Vagina (tissue), 2 donors: Measurements from ENCODE around the gene ANKHD1. TPM values are rescaled to one million over a fixed set of nuclear protein-coding genes. Genes with fewer than 3 reads are reported as not detected.

Experiments
- DNase-seq, 2 donors: peaks; one replicate each; pipeline ENCODE4 v3.0.0-alpha.2; 2017; ENCODE audit errors: extremely low spot score in 2 of 2
- H3K27ac ChIP-seq: fragments of 200-600 bp; sonication (generic); one replicate; pipeline ENCODE4 v1.5.1; 2019
- H3K27me3 ChIP-seq: fragments of 200-600 bp; sonication (generic); one replicate; pipeline ENCODE4 v1.5.1; 2019
- H3K36me3 ChIP-seq, 2 donors: fragments of 200-600 bp; sonication (generic); one replicate each; pipeline ENCODE4 v1.5.1; 2017 to 2019
- H3K4me1 ChIP-seq: fragments of 200-600 bp; sonication (generic); one replicate; pipeline ENCODE4 v1.5.1; 2019
- H3K4me3 ChIP-seq, 2 donors: fragments of 200-600 bp; sonication (generic); 1 replicate in 1 of 2; 2 replicates in 1 of 2; pipeline ENCODE4 v1.5.1; 2016 to 2019
- H3K9me3 ChIP-seq: fragments of 200-600 bp; sonication (generic); one replicate; pipeline ENCODE4 v1.5.1; 2019
- CTCF ChIP-seq, 3 experiments: fragments of 450-650 bp in 2 of 3; fragments of 200-600 bp in 1 of 3; sonication (generic) in 1 of 3; IDR thresholded peaks; one replicate each; pipeline ENCODE4 v1.5.1; 2017 to 2019; ENCODE audit warnings: antibody characterized with exemption in 3 of 3, mild to moderate bottlenecking in 2 of 3, moderate library complexity in 2 of 3
- POLR2A ChIP-seq, 2 donors: fragments of 450-650 bp; IDR thresholded peaks; one replicate each; pipeline ENCODE4 v1.6.1; 2017; ENCODE audit warnings: antibody characterized with exemption in 2 of 2, mild to moderate bottlenecking in 2 of 2, moderate library complexity in 2 of 2
- POLR2AphosphoS5 ChIP-seq, 2 donors: sonication (generic); formaldehyde crosslinking; IDR thresholded peaks; one replicate each; pipeline ENCODE4 v1.9.0; 2017; ENCODE audit warnings: antibody characterized with exemption in 2 of 2, mild to moderate bottlenecking in 2 of 2, low read depth in 1 of 2; ENCODE audit not compliant: insufficient read depth in 1 of 2
- intact Hi-C: fragments of 100-400 bp; cut with DNase I; formaldehyde crosslinking; loops from one replicate; pipeline ENCODE4 v1.15.1; 2023
- total RNA-seq: library from RNA; depleted of rRNA; stranded (reverse); fragments of >200 nt; gene quantifications from one replicate; pipeline ENCODE4 v1.2.3, GENCODE V29; 2016

The ANKHD1 gene
- total RNA-seq, 1 donor from 2014 or later, result 140 TPM

GRCh38 chr5:140565780-140566095, 164.1 kb downstream of the ANKHD1 start:
- no peak for DNase-seq
- intact Hi-C loops, result loop anchor here (10.0 kb wide), 1 partner anchor 69 kb away; the partner anchor contains the start of genes CD14 and TMCO6
- H3K27me3 ChIP-seq, result no peaks in the 10 kb centered on the region
- peak overlapping the region; percentile 94 for H3K27ac ChIP-seq
- peaks cover 0 to 23% of the 10 kb centered on the region in 2 donors for H3K36me3 ChIP-seq
- TF ChIP-seq CTCF (IDR thresholded peaks at IDR 0.05) (no peak), POLR2AphosphoS5 (IDR thresholded peaks at IDR 0.05; ENCODE audit: insufficient read depth in 1 of 2, low read depth in 1 of 2) (no peak), POLR2A (IDR thresholded peaks at IDR 0.05) (no peak)
- H3K9me3 ChIP-seq, result no peaks in the 10 kb centered on the region
- H3K4me3 ChIP-seq, result peak overlapping the region; percentile 82 to 89
- H3K4me1 ChIP-seq, result peaks cover 55% of the 10 kb centered on the region

- no peak overlapping the region for H3K4me3 ChIP-seq
- peaks cover 0 to 20% of the 10 kb centered on the region in 2 donors for H3K36me3 ChIP-seq
- no peaks in the 10 kb centered on the region for H3K9me3 ChIP-seq
- TF ChIP-seq CTCF (IDR thresholded peaks at IDR 0.05), result no peak
- no peak for TF ChIP-seq POLR2A (IDR thresholded peaks at IDR 0.05)
- TF ChIP-seq POLR2AphosphoS5 (IDR thresholded peaks at IDR 0.05; ENCODE audit: insufficient read depth in 1 of 2, low read depth in 1 of 2), result no peak
- intact Hi-C loops, result loop anchor here (10.0 kb wide), 1 partner anchor 68 kb away; the partner anchor contains the start of genes CD14 and TMCO6
- H3K4me1 ChIP-seq, result peaks cover 55% of the 10 kb centered on the region
- no peak overlapping the region for H3K27ac ChIP-seq
- DNase-seq, result no peak
- H3K27me3 ChIP-seq, result no peaks in the 10 kb centered on the region
Measured at GRCh38 chr5:140566665-140567064, 165.0 kb downstream of the ANKHD1 start.

- no peak overlapping the region for H3K27ac ChIP-seq
- H3K9me3 ChIP-seq, result no peaks in the 10 kb centered on the region
- H3K4me1 ChIP-seq, result peaks cover 50% of the 10 kb centered on the region
Measured at GRCh38 chr5:140567136-140567818, 165.6 kb downstream of the ANKHD1 start.

GRCh38 chr5:140567871-140568270, 166.2 kb downstream of the ANKHD1 start:
- Histone ChIP-seq H3K27ac (no peak overlapping the region), H3K36me3 (peaks cover 0 to 20% of the 10 kb centered on the region in 2 donors), H3K27me3 (no peaks in the 10 kb centered on the region), H3K4me1 (peaks cover 44% of the 10 kb centered on the region), H3K9me3 (no peaks in the 10 kb centered on the region), H3K4me3 (no peak overlapping the region)
- no peak for DNase-seq
- intact Hi-C loops, result loop anchor here (10.0 kb wide), 1 partner anchor 67 kb away; the partner anchor contains the start of genes CD14 and TMCO6
- TF ChIP-seq POLR2AphosphoS5 (IDR thresholded peaks at IDR 0.05; ENCODE audit: insufficient read depth in 1 of 2, low read depth in 1 of 2) (no peak), POLR2A (IDR thresholded peaks at IDR 0.05) (no peak)

More at GRCh38 chr5:140567136-140567818, 165.6 kb downstream of the ANKHD1 start:
- no peaks in the 10 kb centered on the region for H3K27me3 ChIP-seq
- intact Hi-C loops, result loop anchor here (10.0 kb wide), 1 partner anchor 68 kb away; the partner anchor contains the start of genes CD14 and TMCO6
- TF ChIP-seq POLR2A (IDR thresholded peaks at IDR 0.05) (no peak), CTCF (IDR thresholded peaks at IDR 0.05) (no peak), POLR2AphosphoS5 (IDR thresholded peaks at IDR 0.05; ENCODE audit: insufficient read depth in 1 of 2, low read depth in 1 of 2) (no peak)
- peaks cover 0 to 20% of the 10 kb centered on the region in 2 donors for H3K36me3 ChIP-seq
- no peak overlapping the region for H3K4me3 ChIP-seq
- no peak for DNase-seq

- Histone ChIP-seq H3K27me3 (no peaks in the 10 kb centered on the region), H3K4me1 (peaks cover 38% of the 10 kb centered on the region), H3K4me3 (no peak overlapping the region), H3K9me3 (no peaks in the 10 kb centered on the region), H3K27ac (no peak overlapping the region), H3K36me3 (peaks cover 0 to 20% of the 10 kb centered on the region in 2 donors)
- no peak for TF ChIP-seq POLR2A (IDR thresholded peaks at IDR 0.05)
- no peak for TF ChIP-seq POLR2AphosphoS5 (IDR thresholded peaks at IDR 0.05; ENCODE audit: insufficient read depth in 1 of 2, low read depth in 1 of 2)
- TF ChIP-seq CTCF (IDR thresholded peaks at IDR 0.05), result no peak
- intact Hi-C loops, result loop anchor here (10.0 kb wide), 1 partner anchor 66 kb away; the partner anchor contains the start of genes CD14 and TMCO6
- peak in 1 of 2 donors; percentile 94 for DNase-seq
Measured at GRCh38 chr5:140568443-140569063, 166.9 kb downstream of the ANKHD1 start.
